Neural cell (in vitro differentiated cells): ENCODE data around the gene MARCHF11. TPM values are rescaled to one million over a fixed set of nuclear protein-coding genes. Genes with fewer than 3 reads are reported as not detected.

Experiments
- H2AFZ ChIP-seq: fragments of 200-600, 300-800 bp; sonication (generic), shearing (Covaris generic); 2 replicates; pipeline ENCODE4 v1.6.0; 2014; ENCODE audit warnings: low read depth, mild to moderate bottlenecking, antibody characterized with exemption, low read length, moderate library complexity
- H3F3A ChIP-seq: fragments of 200-600 bp; shearing (Covaris generic); 2 replicates; pipeline ENCODE4 v1.6.1; 2016; ENCODE audit warnings: mild to moderate bottlenecking, moderate library complexity, mixed read lengths, antibody characterized with exemption, low read length; ENCODE audit not compliant: insufficient read depth, poor library complexity, severe bottlenecking
- H3K27ac ChIP-seq: fragments of 200-600, 300-800 bp; sonication (generic), shearing (Covaris generic); 2 replicates; pipeline ENCODE4 v1.5.1; 2014; ENCODE audit warnings: mild to moderate bottlenecking, low read length, moderate library complexity
- H3K27me3 ChIP-seq: fragments of 300-800, 200-600 bp; sonication (generic), shearing (Covaris generic); 2 replicates; pipeline ENCODE4 v1.6.0; 2014; ENCODE audit warnings: mild to moderate bottlenecking, low read depth, low read length, moderate library complexity; ENCODE audit not compliant: insufficient read depth
- H3K36me3 ChIP-seq: fragments of 300-800, 200-600 bp; sonication (generic), shearing (Covaris generic); 2 replicates; pipeline ENCODE4 v1.5.1; 2014; ENCODE audit warnings: mild to moderate bottlenecking, antibody characterized with exemption, low read length, moderate library complexity; ENCODE audit not compliant: insufficient read depth
- H3K4me2 ChIP-seq: fragments of 300-800, 200-600 bp; sonication (generic), shearing (Covaris generic); 2 replicates; pipeline ENCODE4 v1.6.0; 2014; ENCODE audit warnings: mild to moderate bottlenecking, low read length
- H3K4me3 ChIP-seq: fragments of 300-800, 200-600 bp; sonication (generic), shearing (Covaris generic); 2 replicates; pipeline ENCODE4 v1.5.1; 2014; ENCODE audit warnings: mild to moderate bottlenecking, low read length, moderate library complexity
- H3K79me2 ChIP-seq: fragments of 200-600 bp; shearing (Covaris generic); replicated peaks from 2 replicates; pipeline ENCODE4 v1.6.0; 2014; ENCODE audit warnings: mild to moderate bottlenecking, low read length, moderate library complexity; ENCODE audit not compliant: insufficient read depth
- H3K9ac ChIP-seq: fragments of 300-800, 200-600 bp; sonication (generic), shearing (Covaris generic); 2 replicates; pipeline ENCODE4 v1.6.1; 2016; ENCODE audit warnings: mild to moderate bottlenecking, low read length, mixed read lengths
- H3K9me2 ChIP-seq: fragments of 200-600 bp; shearing (Covaris generic); 2 replicates; pipeline ENCODE4 v1.6.1; 2016; ENCODE audit warnings: mild to moderate bottlenecking, low read length, mixed read lengths; ENCODE audit not compliant: insufficient read depth
- H3K9me3 ChIP-seq: fragments of 200-600, 300-800 bp; sonication (generic), shearing (Covaris generic); 2 replicates; pipeline ENCODE4 v1.6.1; 2016; ENCODE audit warnings: mild to moderate bottlenecking, mixed run types, low read length, moderate library complexity, mixed read lengths
- H4K20me1 ChIP-seq: fragments of 200-600 bp; shearing (Covaris generic); 2 replicates; pipeline ENCODE4 v1.6.1; 2016; ENCODE audit warnings: mild to moderate bottlenecking, mixed run types; ENCODE audit not compliant: insufficient read depth
- CTCF ChIP-seq: fragments of 450-650 bp; IDR thresholded peaks from 2 replicates; pipeline ENCODE4 v1.5.1; 2014; ENCODE audit warnings: antibody characterized with exemption, mild to moderate bottlenecking, moderate library complexity; ENCODE audit not compliant: poor library complexity, severe bottlenecking
- EP300 ChIP-seq: fragments of 450-650 bp; conservative IDR thresholded peaks from 2 replicates; pipeline ENCODE4 v1.6.1; 2014; ENCODE audit warnings: antibody characterized with exemption, mild to moderate bottlenecking, moderate library complexity; ENCODE audit not compliant: poor library complexity, severe bottlenecking
- EZH2 ChIP-seq: fragments of 200-600, 300-800 bp; shearing (Covaris generic), sonication (generic); IDR thresholded peaks from 2 replicates; pipeline ENCODE4 v1.6.1; 2014; ENCODE audit warnings: antibody characterized with exemption, low read length, borderline replicate concordance, mild to moderate bottlenecking; ENCODE audit not compliant: insufficient read depth, poor library complexity, severe bottlenecking
- MXI1 ChIP-seq: fragments of 450-650 bp; conservative IDR thresholded peaks from 2 replicates; pipeline ENCODE4 v1.6.1; 2014; ENCODE audit warnings: antibody characterized with exemption, mild to moderate bottlenecking; ENCODE audit not compliant: poor library complexity, severe bottlenecking
- POLR2AphosphoS5 ChIP-seq: IDR thresholded peaks from 2 replicates; pipeline ENCODE4 v1.6.1; 2012
- RAD21 ChIP-seq: fragments of 450-650 bp; conservative IDR thresholded peaks from 2 replicates; pipeline ENCODE4 v1.6.1; 2014; ENCODE audit warnings: antibody characterized with exemption, mild to moderate bottlenecking, moderate library complexity
- REST ChIP-seq: IDR thresholded peaks from 2 replicates; pipeline ENCODE4 v1.6.1; 2012; ENCODE audit warnings: borderline replicate concordance
- SMC3 ChIP-seq: fragments of 450-650 bp; conservative IDR thresholded peaks from 2 replicates; pipeline ENCODE4 v1.6.1; 2014; ENCODE audit warnings: antibody characterized with exemption, mild to moderate bottlenecking, moderate library complexity; ENCODE audit not compliant: poor library complexity
- TAF1 ChIP-seq: IDR thresholded peaks from 2 replicates; pipeline ENCODE4 v1.6.1; 2012; ENCODE audit warnings: low read depth
- polyA plus RNA-seq: library from polyadenylated mRNA; depleted of rRNA; stranded (reverse); fragments of >200 nt; gene quantifications from 2 replicates; pipeline ENCODE4 v1.2.3, GENCODE V29; 2014

Gene MARCHF11
- polyA plus RNA-seq, 1 donor from 2014 or later: 6.1 TPM

GRCh38 chr5:16082053-16082452, 97.5 kb downstream of the MARCHF11 start:
- no peaks in the 10 kb centered on the region for H3K27me3 ChIP-seq
- H3K4me2 ChIP-seq: no peak overlapping the region
- no peak overlapping the region for H3K4me3 ChIP-seq
- H3K9me2 ChIP-seq: no peaks in the 10 kb centered on the region
- no peaks in the 10 kb centered on the region for H3K36me3 ChIP-seq
- no peak overlapping the region for H3K9ac ChIP-seq
- no peaks in the 10 kb centered on the region for H3F3A ChIP-seq
- no peaks in the 10 kb centered on the region for H3K79me2 ChIP-seq
- H3K27ac ChIP-seq: no peak overlapping the region
- no peaks in the 10 kb centered on the region for H4K20me1 ChIP-seq
- no peaks in the 10 kb centered on the region for H3K9me3 ChIP-seq
- TF ChIP-seq REST (no peak), CTCF (no peak), EP300 (no peak), EZH2 (no peak), MXI1 (no peak), SMC3 (no peak)
- no peak overlapping the region for H2AFZ ChIP-seq

- Histone ChIP-seq H3K79me2 (no peaks in the 10 kb centered on the region), H3K9me2 (no peaks in the 10 kb centered on the region), H3K4me3 (no peak overlapping the region), H3K4me2 (no peak overlapping the region), H3K27ac (no peak overlapping the region), H4K20me1 (no peaks in the 10 kb centered on the region), H3K27me3 (no peaks in the 10 kb centered on the region), H3K36me3 (no peaks in the 10 kb centered on the region), H3K9ac (no peak overlapping the region), H2AFZ (no peak overlapping the region), H3K9me3 (no peaks in the 10 kb centered on the region), H3F3A (no peaks in the 10 kb centered on the region)
- TF ChIP-seq TAF1 (no peak), POLR2AphosphoS5 (no peak)
Observed at GRCh38 chr5:16081376-16081955, 98.1 kb downstream of the MARCHF11 start.

- no peak overlapping the region for H3K4me3 ChIP-seq
- no peaks in the 10 kb centered on the region for H3K9me3 ChIP-seq
- no peaks in the 10 kb centered on the region for H3K79me2 ChIP-seq
- no peak overlapping the region for H3K9ac ChIP-seq
- H3K27ac ChIP-seq: no peak overlapping the region
- no peaks in the 10 kb centered on the region for H3K27me3 ChIP-seq
- no peaks in the 10 kb centered on the region for H3K36me3 ChIP-seq
- H3F3A ChIP-seq: no peaks in the 10 kb centered on the region
- H2AFZ ChIP-seq: no peak overlapping the region
- H3K9me2 ChIP-seq: no peaks in the 10 kb centered on the region
- no peaks in the 10 kb centered on the region for H4K20me1 ChIP-seq
- no peak overlapping the region for H3K4me2 ChIP-seq
- TF ChIP-seq TAF1 (no peak), RAD21 (no peak), SMC3 (no peak), REST (no peak), EZH2 (no peak), CTCF (no peak), POLR2AphosphoS5 (no peak), EP300 (no peak), MXI1 (no peak)
Observed at GRCh38 chr5:16076657-16077056, 102.9 kb downstream of the MARCHF11 start.
